Inferior parietal cortex (tissue), 1 donor: ENCODE data around the gene C3orf70.

Experiments
- DNase-seq: peaks from one replicate; pipeline ENCODE4 v3.0.0-alpha.2; 2016; ENCODE audit errors: extremely low spot score

The C3orf70 gene

GRCh38 chr3:185052631-185053030, 100.2 kb downstream of the C3orf70 start:
- no peak for DNase-seq

GRCh38 chr3:185051801-185052200, 101.1 kb downstream of the C3orf70 start:
- DNase-seq: no peak

DNA sequence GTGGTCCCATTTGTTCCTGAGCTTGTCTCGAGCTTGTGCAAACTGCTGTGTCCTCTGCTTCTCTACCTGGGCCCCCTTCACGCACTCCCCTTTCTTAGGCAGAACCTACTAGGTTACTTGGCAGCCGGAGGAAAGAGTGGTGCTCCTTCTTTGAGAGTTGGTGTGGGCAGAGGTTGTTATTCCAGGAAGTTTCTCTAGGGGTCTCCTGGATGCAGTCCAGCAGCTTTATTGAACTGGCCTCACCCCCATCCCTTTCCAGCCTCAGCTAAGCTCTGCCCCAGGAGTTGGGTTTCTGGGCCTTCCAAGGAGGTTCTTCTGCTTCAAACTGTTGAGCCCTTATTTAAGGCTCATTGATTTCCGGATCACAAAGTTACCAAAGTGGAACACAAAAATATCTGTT, 103.2 kb downstream of the C3orf70 start:
- no peak for DNase-seq

- DNase-seq: no peak
Observed at GRCh38 chr3:185046603-185047002, 106.3 kb downstream of the C3orf70 start.

GRCh38 chr3:185046164-185046515, 106.7 kb downstream of the C3orf70 start:
- no peak for DNase-seq

GRCh38 chr3:185042312-185043050, 110.4 kb downstream of the C3orf70 start:
- DNase-seq: no peak

DNA sequence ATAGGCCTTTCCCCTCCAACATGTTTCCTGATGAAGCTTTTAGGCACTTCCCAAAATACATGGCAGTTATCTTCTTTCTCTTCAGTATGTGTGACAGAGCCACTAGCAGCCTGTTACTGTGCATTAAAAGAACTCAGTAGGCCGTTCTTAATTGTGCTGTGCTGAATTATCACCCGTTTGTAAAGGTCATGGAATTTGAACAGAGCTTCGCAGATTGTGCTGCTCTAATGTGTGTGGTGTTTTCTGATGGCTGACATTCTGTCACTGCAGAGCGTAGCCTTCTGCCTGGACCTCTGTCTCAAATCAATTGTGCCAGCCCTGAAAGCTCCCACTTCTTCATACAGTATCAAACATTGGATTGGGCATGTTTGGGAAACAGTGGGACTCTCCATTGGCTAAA, 111.3 kb downstream of the C3orf70 start:
- no peak for DNase-seq

DNA sequence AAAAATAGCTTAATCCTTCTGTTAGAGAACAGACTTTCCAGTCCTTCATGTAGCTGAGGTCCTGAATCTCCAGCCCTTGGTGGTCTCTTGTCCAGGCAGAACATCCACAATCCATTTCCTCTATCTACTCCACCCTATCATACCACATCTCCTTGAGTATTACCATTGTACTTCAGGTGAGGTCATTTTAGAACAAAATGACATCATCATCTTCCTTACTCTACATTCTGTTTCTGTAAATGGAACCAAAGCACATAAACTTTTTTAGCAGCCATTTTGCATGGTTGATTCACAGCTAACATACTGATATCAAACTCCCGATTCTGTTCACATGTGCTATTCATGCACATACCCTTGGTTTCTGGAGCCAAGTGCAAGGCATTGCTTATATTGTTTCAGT, 112.4 kb downstream of the C3orf70 start:
- DNase-seq: no peak

GRCh38 chr3:185037801-185038200, 115.1 kb downstream of the C3orf70 start:
- no peak for DNase-seq

GRCh38 chr3:185030951-185031350, 121.9 kb downstream of the C3orf70 start:
- DNase-seq: no peak

DNA sequence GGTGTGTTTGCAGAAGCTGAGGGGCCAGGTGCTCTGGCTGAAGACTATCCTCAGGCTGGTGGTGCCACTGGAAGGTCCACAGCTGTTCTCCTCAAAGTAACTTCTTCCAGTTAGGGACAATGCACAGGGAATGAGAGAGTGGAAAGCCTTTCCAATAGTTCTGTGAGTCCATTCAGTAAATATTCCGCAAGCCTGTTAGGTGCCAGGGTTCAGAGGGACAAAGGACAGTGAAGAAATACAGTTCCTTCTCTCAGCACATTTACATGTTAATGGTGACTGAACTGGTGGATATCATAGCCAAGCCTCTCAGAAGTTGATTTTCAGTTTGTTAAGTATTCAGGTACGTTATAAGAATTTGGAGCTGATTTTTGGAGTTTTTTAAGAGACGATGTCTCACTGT, 122.5 kb downstream of the C3orf70 start:
- DNase-seq: no peak

DNA sequence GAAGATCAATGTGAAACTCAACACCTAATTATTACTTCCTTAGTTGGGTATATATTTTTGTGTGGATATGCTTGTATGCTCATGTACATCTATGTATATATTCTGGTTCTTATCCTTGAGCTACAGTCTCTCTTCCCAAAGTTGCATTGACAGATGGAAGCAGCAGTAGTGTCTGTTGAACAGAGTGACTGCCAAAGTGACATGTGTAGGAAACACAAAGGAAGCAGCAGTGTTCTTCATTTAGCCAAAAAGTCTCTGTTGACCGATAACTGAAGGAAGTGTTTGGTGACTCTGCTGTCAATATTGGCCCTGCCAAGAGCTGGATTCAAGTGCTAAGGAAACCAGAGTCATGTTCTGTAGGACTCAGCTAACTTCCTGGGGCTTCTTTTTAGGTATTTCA, 123.8 kb downstream of the C3orf70 start:
- no peak for DNase-seq

- no peak for DNase-seq
Observed at GRCh38 chr3:185028121-185028520, 124.7 kb downstream of the C3orf70 start.
